MM.1S (cell line): ENCODE measurements around the gene KSR1.

ENCODE experiments used
- CTCF ChIP-seq: fragments of 300-600 bp; sonication (generic); IDR thresholded peaks from 2 replicates; pipeline ENCODE4 v1.5.1; 2016; ENCODE audit warnings: antibody characterized with exemption, low read length, mixed read lengths
- EZH2phosphoT487 ChIP-seq: fragments of 300-600 bp; sonication (generic); IDR thresholded peaks from 2 replicates; pipeline ENCODE4 v1.6.1; 2018; ENCODE audit warnings: antibody characterized with exemption, low read length

DNA sequence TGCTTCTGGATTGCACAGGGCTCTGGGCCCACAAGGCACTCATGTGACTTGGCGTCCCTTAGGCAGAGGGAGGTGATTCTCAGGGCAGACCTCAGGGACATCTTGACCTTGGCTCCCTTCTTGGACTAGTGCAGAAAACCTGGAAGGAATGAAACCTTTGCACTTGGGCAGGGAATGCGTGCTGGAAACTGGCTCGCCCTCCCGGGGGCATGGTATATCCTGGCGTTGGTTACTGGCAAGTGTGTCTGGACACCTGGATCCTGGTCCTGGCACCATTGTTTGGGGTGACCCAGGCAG lies 111.3 kb downstream of the KSR1 start:
- TF ChIP-seq EZH2phosphoT487 (no peak), CTCF (no peak)
